DOHH2 (cell line): ENCODE results near the gene CTCF.

Experiments used
- EZH2phosphoT487 ChIP-seq: fragments of 200-600 bp; sonication (generic); IDR thresholded peaks from 2 replicates; pipeline ENCODE4 v1.6.1; 2017; ENCODE audit warnings: borderline replicate concordance, mild to moderate bottlenecking, antibody characterized with exemption, low read length, moderate library complexity, mixed read lengths
- TF ChIP-seq, protein P1 (sequence below): fragments of 200-600 bp; sonication (generic); IDR thresholded peaks from one replicate; pipeline ENCODE4 v1.5.1; 2014; ENCODE audit warnings: antibody characterized with exemption, mild to moderate bottlenecking, low read depth, low read length; ENCODE audit not compliant: poor library complexity, severe bottlenecking

DNA sequence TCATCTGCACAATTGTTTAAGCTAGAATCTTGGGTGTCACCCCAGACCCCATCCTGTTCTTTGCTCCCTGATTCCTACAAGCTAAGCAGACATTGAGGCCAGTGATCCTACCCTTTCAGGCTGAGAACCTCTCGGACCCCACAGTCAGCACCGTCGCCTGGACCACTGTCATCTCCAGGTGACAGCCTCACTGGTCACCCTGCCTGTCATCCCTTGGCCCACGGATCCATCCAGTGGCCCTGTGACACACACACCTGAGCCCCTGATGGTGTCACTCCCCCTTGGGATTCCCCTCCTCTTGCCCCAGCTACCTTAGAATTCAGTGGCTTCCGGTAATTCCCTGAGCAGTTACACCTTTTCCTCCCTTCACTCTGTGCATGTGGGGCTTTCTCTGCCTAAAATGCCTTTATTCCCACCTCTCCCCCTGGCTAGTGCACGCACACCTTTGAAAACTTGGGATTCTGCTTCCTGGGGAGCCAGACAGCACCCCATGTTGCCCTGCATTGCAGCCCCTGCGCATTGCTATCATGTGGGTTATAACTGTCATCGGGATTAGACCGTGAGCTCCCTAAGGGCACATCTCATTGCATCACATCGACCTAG lies 107.3 kb downstream of the CTCF start:
- TF ChIP-seq, protein P1, sequence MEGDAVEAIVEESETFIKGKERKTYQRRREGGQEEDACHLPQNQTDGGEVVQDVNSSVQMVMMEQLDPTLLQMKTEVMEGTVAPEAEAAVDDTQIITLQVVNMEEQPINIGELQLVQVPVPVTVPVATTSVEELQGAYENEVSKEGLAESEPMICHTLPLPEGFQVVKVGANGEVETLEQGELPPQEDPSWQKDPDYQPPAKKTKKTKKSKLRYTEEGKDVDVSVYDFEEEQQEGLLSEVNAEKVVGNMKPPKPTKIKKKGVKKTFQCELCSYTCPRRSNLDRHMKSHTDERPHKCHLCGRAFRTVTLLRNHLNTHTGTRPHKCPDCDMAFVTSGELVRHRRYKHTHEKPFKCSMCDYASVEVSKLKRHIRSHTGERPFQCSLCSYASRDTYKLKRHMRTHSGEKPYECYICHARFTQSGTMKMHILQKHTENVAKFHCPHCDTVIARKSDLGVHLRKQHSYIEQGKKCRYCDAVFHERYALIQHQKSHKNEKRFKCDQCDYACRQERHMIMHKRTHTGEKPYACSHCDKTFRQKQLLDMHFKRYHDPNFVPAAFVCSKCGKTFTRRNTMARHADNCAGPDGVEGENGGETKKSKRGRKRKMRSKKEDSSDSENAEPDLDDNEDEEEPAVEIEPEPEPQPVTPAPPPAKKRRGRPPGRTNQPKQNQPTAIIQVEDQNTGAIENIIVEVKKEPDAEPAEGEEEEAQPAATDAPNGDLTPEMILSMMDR = no peak
- TF ChIP-seq EZH2phosphoT487 = no peak
